Esophagus (tissue), 2 donors: ENCODE measurements around the gene GSTO2. TPM values are rescaled to one million over a fixed set of nuclear protein-coding genes. Genes with fewer than 3 reads are reported as not detected.

ENCODE experiments used
- H3K27ac ChIP-seq, 2 donors: one replicate each; pipeline ENCODE4 v1.5.1; 2013; ENCODE audit warnings: low read depth in 2 of 2, mild to moderate bottlenecking in 2 of 2, inconsistent platforms in 1 of 2, low read length in 1 of 2, moderate library complexity in 1 of 2
- H3K27me3 ChIP-seq, 2 donors: one replicate each; pipeline ENCODE4 v1.6.1; 2013; ENCODE audit warnings: low read length in 2 of 2, control low read depth in 1 of 2, mild to moderate bottlenecking in 1 of 2; ENCODE audit not compliant: insufficient read depth in 2 of 2, control insufficient read depth in 1 of 2
- H3K36me3 ChIP-seq, 2 donors: one replicate each; pipeline ENCODE4 v1.6.1; 2013; ENCODE audit warnings: low read length in 1 of 2; ENCODE audit not compliant: control insufficient read depth in 2 of 2, insufficient read depth in 2 of 2
- H3K4me1 ChIP-seq, 2 donors: one replicate each; pipeline ENCODE4 v1.6.1; 2013; ENCODE audit warnings: low read length in 1 of 2; ENCODE audit not compliant: control insufficient read depth in 2 of 2, insufficient read depth in 2 of 2
- H3K4me3 ChIP-seq, 2 donors: one replicate each; pipeline ENCODE4 v1.5.1; 2013; ENCODE audit warnings: low read length in 2 of 2, mild to moderate bottlenecking in 2 of 2, low read depth in 1 of 2, moderate library complexity in 1 of 2
- H3K9me3 ChIP-seq, 2 donors: one replicate each; pipeline ENCODE4 v1.6.1; 2013; ENCODE audit warnings: mild to moderate bottlenecking in 2 of 2, low read depth in 1 of 2, low read length in 1 of 2, moderate library complexity in 1 of 2; ENCODE audit not compliant: control insufficient read depth in 2 of 2, insufficient read depth in 1 of 2
- WGBS, 2 donors: extraction: QIAGEN DNeasy Blood & Tissue Kit; methylation state at CpG; one replicate each; pipeline ENCODE4 v1.1.7; 2013; 5-methylcytosine and 5-hydroxymethylcytosine counted together
- polyA plus RNA-seq, 2 donors: library from polyadenylated mRNA; stranded (reverse); fragments of 200-250 nt; gene quantifications; one replicate each; pipeline ENCODE4 v1.2.3, GENCODE V29; 2013
- donor health status: healthy with polysubstance abuse.
- donor health status: Bipolar disorder and iron deficiency.

Gene GSTO2
- 10 to 100 TPM; 19.9 to 20.3 TPM for polyA plus RNA-seq

GRCh38 chr10:104268713-104269645 lies at the start of gene GSTO2:
Gene GSTO2 (plus strand): TSS chr10:104269184. CDS start chr10:104274916, 5,732 bp downstream.
- H3K27ac ChIP-seq, result peak within 1 kb of the TSS; percentile 84 to 86
- no peaks in the 10 kb centered on the region for H3K9me3 ChIP-seq
- WGBS, 2 donors, result 4 to 6% methylated on average over 55 to 59 of the region's 59 CpGs
- H3K4me1 ChIP-seq, result no peaks in the 10 kb centered on the region
- H3K4me3 ChIP-seq, result peak within 1 kb of the TSS; percentile 61 to 77
- no peaks in the 10 kb centered on the region for H3K27me3 ChIP-seq
- peaks cover 0 to 4% of the 10 kb centered on the region in 2 donors for H3K36me3 ChIP-seq

- H3K9me3 ChIP-seq, result no peaks in the 10 kb centered on the region
- H3K27ac ChIP-seq, result no peak overlapping the region
- no peaks in the 10 kb centered on the region for H3K27me3 ChIP-seq
- WGBS, 2 donors, result 41 to 53% methylated on average over 2 of the region's 2 CpGs
- no peaks in the 10 kb centered on the region for H3K4me1 ChIP-seq
- H3K36me3 ChIP-seq, result no peaks in the 10 kb centered on the region
- no peak overlapping the region for H3K4me3 ChIP-seq
Measured at GRCh38 chr10:104220522-104220921, 48.5 kb upstream of the GSTO2 start.

GRCh38 chr10:104223304-104223703 lies 45.7 kb upstream of the GSTO2 start:
- no peaks in the 10 kb centered on the region for H3K9me3 ChIP-seq

GRCh38 chr10:104230490-104230889 lies 38.5 kb upstream of the GSTO2 start:
- Histone ChIP-seq H3K4me3 (no peak overlapping the region), H3K27ac (no peak overlapping the region), H3K27me3 (no peaks in the 10 kb centered on the region), H3K4me1 (peaks cover 0 to 3% of the 10 kb centered on the region in 2 donors), H3K36me3 (no peaks in the 10 kb centered on the region), H3K9me3 (no peaks in the 10 kb centered on the region)
- WGBS, 2 donors, result 74 to 80% methylated on average over 4 of the region's 4 CpGs

More at GRCh38 chr10:104223304-104223703, 45.7 kb upstream of the GSTO2 start:
- Histone ChIP-seq H3K4me3 (no peak overlapping the region), H3K4me1 (no peaks in the 10 kb centered on the region), H3K27ac (no peak overlapping the region), H3K27me3 (no peaks in the 10 kb centered on the region), H3K36me3 (no peaks in the 10 kb centered on the region)

GRCh38 chr10:104231784-104232612 lies 37.0 kb upstream of the GSTO2 start, which contains the start of gene CFAP43:
Gene CFAP43 (minus strand): TSS chr10:104232364. CDS start chr10:104232246, 118 bp downstream.
- peak within 1 kb of the TSS in 1 of 2 donors; percentile 36 for H3K27ac ChIP-seq
- WGBS, 2 donors, result 1% methylated on average over 58 to 60 of the region's 60 CpGs
- no peaks in the 10 kb centered on the region for H3K36me3 ChIP-seq

GRCh38 chr10:104232613-104233102 lies 36.3 kb upstream of the GSTO2 start:
- Histone ChIP-seq H3K4me3 (peak overlapping the region; percentile 64 to 88), H3K27ac (peak overlapping the region in 1 of 2 donors; percentile 36), H3K36me3 (no peaks in the 10 kb centered on the region), H3K9me3 (no peaks in the 10 kb centered on the region), H3K27me3 (no peaks in the 10 kb centered on the region), H3K4me1 (peaks cover 0 to 3% of the 10 kb centered on the region in 2 donors)
- 13 to 15% methylated on average over 20 of the region's 20 CpGs for WGBS, 2 donors

More at GRCh38 chr10:104231784-104232612, 37.0 kb upstream of the GSTO2 start, which contains the start of gene CFAP43:
- no peaks in the 10 kb centered on the region for H3K9me3 ChIP-seq
- peaks cover 0 to 3% of the 10 kb centered on the region in 2 donors for H3K4me1 ChIP-seq
- peak within 1 kb of the TSS; percentile 64 to 88 for H3K4me3 ChIP-seq
- H3K27me3 ChIP-seq, result no peaks in the 10 kb centered on the region

GRCh38 chr10:104233817-104234216 lies 35.2 kb upstream of the GSTO2 start:
- no peaks in the 10 kb centered on the region for H3K36me3 ChIP-seq
- peaks cover 0 to 3% of the 10 kb centered on the region in 2 donors for H3K4me1 ChIP-seq
- no peaks in the 10 kb centered on the region for H3K9me3 ChIP-seq
- no peak overlapping the region for H3K27ac ChIP-seq
- 83 to 88% methylated on average over 1 of the region's 1 CpG for WGBS, 2 donors
- H3K4me3 ChIP-seq, result no peak overlapping the region
- no peaks in the 10 kb centered on the region for H3K27me3 ChIP-seq

GRCh38 chr10:104234934-104235333 lies 34.0 kb upstream of the GSTO2 start:
- Histone ChIP-seq H3K36me3 (no peaks in the 10 kb centered on the region), H3K4me1 (peaks cover 0 to 3% of the 10 kb centered on the region in 2 donors), H3K9me3 (no peaks in the 10 kb centered on the region), H3K4me3 (no peak overlapping the region), H3K27me3 (peaks cover 0 to 1% of the 10 kb centered on the region in 2 donors), H3K27ac (no peak overlapping the region)
- WGBS, 2 donors, result 83 to 89% methylated on average over 1 of the region's 1 CpG

- Histone ChIP-seq H3K27ac (no peak overlapping the region), H3K9me3 (no peaks in the 10 kb centered on the region), H3K4me3 (no peak overlapping the region), H3K4me1 (peaks cover 0 to 3% of the 10 kb centered on the region in 2 donors), H3K27me3 (peaks cover 0 to 4% of the 10 kb centered on the region in 2 donors), H3K36me3 (no peaks in the 10 kb centered on the region)
- 78 to 79% methylated on average over 3 of the region's 3 CpGs for WGBS, 2 donors
Measured at GRCh38 chr10:104235801-104236200, 33.2 kb upstream of the GSTO2 start.
